ENCODE data around the gene EMILIN2. TPM values are rescaled to one million over a fixed set of nuclear protein-coding genes. Genes with fewer than 3 reads are reported as not detected.
A peak's percentile ranks its signal among the peaks of the same experiment; 100 is the strongest.

Gene EMILIN2
- total RNA-seq, 1 donor from 2014 or later: 29.6 TPM

GRCh38 chr18:2891526-2892431 is 45.0 kb downstream of the EMILIN2 start:
- DNase-seq (ENCODE audit: low read depth) (no peak), FAIRE-seq (no peak)
- no peak for TF ChIP-seq EZH2 (IDR thresholded peaks at IDR 0.05; ENCODE audit: insufficient read depth, low read length)
- no peak for TF ChIP-seq CTCF (IDR thresholded peaks at IDR 0.05; ENCODE audit: insufficient read depth, low read depth, low read length)
- no peaks in the 10 kb centered on the region for H4K20me1 ChIP-seq (ENCODE audit: insufficient read depth, low read length)
- H3K4me2 ChIP-seq (ENCODE audit: low read length): peak overlapping the region; percentile 37
- H3K9me3 ChIP-seq (ENCODE audit: insufficient read depth, low read depth, low read length): no peaks in the 10 kb centered on the region
- no peaks in the 10 kb centered on the region for H3K79me2 ChIP-seq (ENCODE audit: insufficient read depth, low read length)
- no peaks in the 10 kb centered on the region for H3K27me3 ChIP-seq (ENCODE audit: insufficient read depth, low read length)
- Mint-ChIP-seq H3K36me3 (ENCODE audit: low read depth, unreplicated experiment) (peaks cover 18% of the 10 kb centered on the region), H3K27me3 (ENCODE audit: low read depth, unreplicated experiment) (no peaks in the 10 kb centered on the region), H3K27ac (ENCODE audit: unreplicated experiment) (no peak overlapping the region), H3K4me3 (ENCODE audit: unreplicated experiment) (no peak overlapping the region), H3K9me3 (ENCODE audit: unreplicated experiment) (peaks cover 8% of the 10 kb centered on the region), H3K4me1 (ENCODE audit: low read depth, unreplicated experiment) (peaks cover 20% of the 10 kb centered on the region)
- no peak overlapping the region for H3K4me3 ChIP-seq (ENCODE audit: insufficient read depth, low read depth, low read length)
- H2AFZ ChIP-seq (ENCODE audit: low read depth, low read length): no peak overlapping the region
- H3K27ac ChIP-seq (ENCODE audit: low read depth, low read length): no peak overlapping the region
- no peak overlapping the region for H3K9ac ChIP-seq (ENCODE audit: low read length)
- peaks cover 5% of the 10 kb centered on the region for H3K4me1 ChIP-seq (ENCODE audit: insufficient read depth, low read length)
- H3K36me3 ChIP-seq (ENCODE audit: insufficient read depth, low read length): no peaks in the 10 kb centered on the region

GRCh38 chr18:2893056-2893455 is 46.2 kb downstream of the EMILIN2 start:
- no peak overlapping the region for H3K4me2 ChIP-seq (ENCODE audit: low read length)
- H3K4me3 Mint-ChIP-seq (ENCODE audit: unreplicated experiment): no peak overlapping the region

More at GRCh38 chr18:2893056-2893455, 46.2 kb downstream of the EMILIN2 start:
- H3K4me1 Mint-ChIP-seq (ENCODE audit: low read depth, unreplicated experiment): peaks cover 27% of the 10 kb centered on the region
- peaks cover 14% of the 10 kb centered on the region for H3K36me3 Mint-ChIP-seq (ENCODE audit: low read depth, unreplicated experiment)
- Histone ChIP-seq H3K27me3 (ENCODE audit: insufficient read depth, low read length) (no peaks in the 10 kb centered on the region), H3K4me1 (ENCODE audit: insufficient read depth, low read length) (peaks cover 12% of the 10 kb centered on the region), H2AFZ (ENCODE audit: low read depth, low read length) (no peak overlapping the region), H3K79me2 (ENCODE audit: insufficient read depth, low read length) (no peaks in the 10 kb centered on the region), H3K27ac (ENCODE audit: low read depth, low read length) (no peak overlapping the region), H3K4me3 (ENCODE audit: insufficient read depth, low read depth, low read length) (no peak overlapping the region), H3K36me3 (ENCODE audit: insufficient read depth, low read length) (no peaks in the 10 kb centered on the region), H3K9ac (ENCODE audit: low read length) (no peak overlapping the region), H4K20me1 (ENCODE audit: insufficient read depth, low read length) (no peaks in the 10 kb centered on the region), H3K9me3 (ENCODE audit: insufficient read depth, low read depth, low read length) (no peaks in the 10 kb centered on the region)
- peak overlapping the region; percentile 80 for H3K27ac Mint-ChIP-seq (ENCODE audit: unreplicated experiment)
- DNase-seq (ENCODE audit: low read depth) (no peak), FAIRE-seq (no peak)
- TF ChIP-seq CTCF (IDR thresholded peaks at IDR 0.05; ENCODE audit: insufficient read depth, low read depth, low read length) (no peak), EZH2 (IDR thresholded peaks at IDR 0.05; ENCODE audit: insufficient read depth, low read length) (no peak)
- H3K9me3 Mint-ChIP-seq (ENCODE audit: unreplicated experiment): peaks cover 3% of the 10 kb centered on the region
- H3K27me3 Mint-ChIP-seq (ENCODE audit: low read depth, unreplicated experiment): no peaks in the 10 kb centered on the region

Data from astrocyte (in vitro differentiated cells and primary cell).